Left ventricle myocardium superior (tissue), 1 donor: ENCODE measurements around the gene KCNIP1. TPM values are rescaled to one million over a fixed set of nuclear protein-coding genes. Genes with fewer than 3 reads are reported as not detected.

Experiments
- ATAC-seq: fragments of 200-7000 bp; cut with Tn5 transposase; one replicate; pipeline ENCODE4 v1.9.1; 2020; ENCODE audit warnings: mild to moderate bottlenecking, moderate library complexity
- DNase-seq: peaks from one replicate; pipeline ENCODE4 v3.0.0-alpha.2; 2020
- intact Hi-C: fragments of 100-400 bp; cut with micrococcal nuclease; formaldehyde crosslinking; loops from one replicate; pipeline ENCODE4 v1.11.0; 2022
- total RNA-seq: library from RNA; stranded (reverse); fragmentation: NEBNext Ultra II Directional; extraction: Animal tissue kit (Norgen Biotek cat#: 25700); gene quantifications from one replicate; pipeline ENCODE4 v1.2.1, GENCODE V29; 2021
- donor health status: DM: no; HTN: yes; CAD: no; lungs with severe emphysema.

Gene KCNIP1
- total RNA-seq, 1 donor from 2014 or later: 0.20 TPM

DNA sequence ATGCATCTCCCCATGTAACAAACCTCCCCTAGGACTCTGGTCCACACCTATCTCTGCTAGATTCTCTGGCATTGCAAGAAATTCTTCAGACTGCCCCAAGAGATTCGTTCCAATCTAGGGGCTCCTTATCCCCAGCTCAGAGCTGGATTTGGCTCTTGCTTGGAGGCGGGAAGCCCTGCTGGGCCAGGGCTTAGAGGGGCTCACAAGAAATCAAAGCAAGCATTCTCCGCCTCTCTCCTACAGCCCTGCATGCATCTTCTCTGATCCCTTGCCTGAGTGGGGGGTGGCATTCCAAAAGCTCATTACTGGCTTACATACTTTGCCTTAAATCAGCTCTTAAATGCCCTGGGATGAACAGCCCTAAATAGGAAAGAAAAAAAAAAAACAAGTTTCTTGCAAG is 75.8 kb downstream of the KCNIP1 start:
- intact Hi-C loops: no loop called here
- no peak for DNase-seq
- no peak for ATAC-seq

DNA sequence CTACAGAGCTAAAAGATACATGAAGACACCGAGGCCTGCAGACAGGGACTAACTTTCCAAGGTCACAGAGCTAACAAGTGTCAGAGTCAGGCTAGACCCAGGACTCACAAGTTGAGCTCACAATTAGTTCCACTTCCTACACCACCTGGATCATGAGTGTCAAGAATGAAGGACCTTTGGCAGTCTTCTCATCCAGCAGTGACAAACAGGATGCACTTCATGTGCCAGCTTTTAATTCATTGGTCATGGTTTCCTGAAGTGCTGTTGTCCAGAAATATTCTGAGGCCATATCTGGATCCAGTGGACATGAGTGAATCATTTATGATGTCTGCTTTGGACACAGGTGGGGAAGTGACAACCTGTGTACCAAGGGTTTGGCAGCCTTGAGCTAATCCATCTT is 77.4 kb downstream of the KCNIP1 start:
- DNase-seq: no peak
- intact Hi-C loops: no loop called here
- no peak for ATAC-seq

DNA sequence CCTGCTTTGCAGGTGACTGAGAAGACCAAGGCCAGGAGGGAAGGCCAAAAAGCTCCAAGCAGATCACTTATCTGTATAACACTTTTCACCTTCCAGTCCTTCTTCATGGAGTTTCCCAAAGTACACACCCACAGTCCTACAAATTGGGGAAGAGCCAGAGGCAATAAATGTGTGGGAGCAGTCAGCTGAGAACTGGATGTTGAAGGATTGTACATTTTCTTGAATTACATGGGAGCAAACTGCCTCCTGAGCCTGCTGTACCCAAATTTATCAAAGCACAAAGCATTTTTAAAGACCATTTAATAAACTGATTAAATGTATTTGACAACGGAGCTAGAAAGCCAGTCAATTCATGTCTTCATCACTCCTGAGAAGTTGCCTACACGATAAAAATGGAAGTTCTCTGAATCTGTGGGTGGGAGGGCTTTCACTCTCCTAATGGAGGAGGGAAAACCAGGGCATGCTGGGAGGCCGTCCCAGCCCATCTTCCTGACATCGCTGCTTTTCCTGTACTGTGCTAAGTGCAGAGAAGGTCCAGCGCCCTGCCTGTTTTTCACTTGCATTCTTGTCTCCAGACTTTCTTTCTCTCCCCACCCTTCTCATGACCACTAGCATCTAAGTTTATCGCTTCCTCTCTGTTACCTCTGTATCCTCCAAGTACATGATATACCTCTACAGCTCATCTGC is 79.0 kb downstream of the KCNIP1 start:
- DNase-seq (no peak), ATAC-seq (no peak)
- intact Hi-C loops: no loop called here

DNA sequence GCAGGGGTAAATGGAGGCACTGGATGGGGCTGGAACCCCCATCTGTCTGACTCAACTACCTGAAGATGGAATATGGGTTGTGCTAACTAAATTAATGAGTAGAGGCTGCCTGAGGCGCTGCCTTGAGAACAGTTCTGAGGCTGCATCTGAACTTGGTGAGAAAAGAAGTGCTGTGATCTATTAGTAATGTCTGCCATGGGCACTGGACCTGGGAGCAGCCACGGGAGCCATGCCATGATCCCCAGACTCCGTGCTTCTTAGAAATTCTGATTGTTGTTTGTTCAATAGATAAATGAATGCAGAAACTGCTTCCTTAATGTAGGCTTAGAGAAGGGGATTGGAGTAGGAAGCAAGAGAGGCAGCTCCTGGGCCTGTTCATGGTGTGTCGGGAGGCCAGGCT is 80.2 kb downstream of the KCNIP1 start:
- ATAC-seq (no peak), DNase-seq (no peak)
- intact Hi-C loops: no loop called here

DNA sequence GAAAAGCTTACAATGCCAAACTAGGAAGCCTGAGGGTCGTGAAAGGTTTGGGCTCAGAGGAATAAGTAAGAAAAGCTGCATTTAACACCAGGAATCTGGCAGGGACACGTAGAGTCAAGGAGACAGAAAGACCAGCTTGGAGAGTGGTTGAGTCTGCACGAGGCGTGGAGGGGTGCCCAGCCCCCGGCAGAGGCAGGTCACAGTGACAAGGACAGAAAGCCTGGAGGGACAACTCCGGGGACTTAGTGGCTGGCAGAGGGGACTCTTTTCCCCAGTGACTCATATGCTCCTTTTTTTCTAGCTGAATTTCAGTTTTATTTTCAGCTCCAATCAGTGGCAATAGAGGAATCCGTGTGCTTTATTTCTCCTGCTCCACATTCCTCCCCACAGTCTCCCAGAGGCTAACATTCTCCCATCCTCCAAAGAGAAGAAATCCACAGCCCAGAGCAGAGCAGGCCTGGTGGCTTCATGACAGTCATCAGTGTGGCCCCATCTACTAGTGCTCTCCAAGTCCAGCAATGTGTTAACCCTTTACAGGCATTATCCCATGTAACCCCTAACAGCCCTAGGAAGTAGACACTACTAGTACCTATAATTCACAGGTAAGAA is 80.7 kb downstream of the KCNIP1 start:
- intact Hi-C loops: no loop called here
- ATAC-seq (peak; percentile 77), DNase-seq (no peak)

DNA sequence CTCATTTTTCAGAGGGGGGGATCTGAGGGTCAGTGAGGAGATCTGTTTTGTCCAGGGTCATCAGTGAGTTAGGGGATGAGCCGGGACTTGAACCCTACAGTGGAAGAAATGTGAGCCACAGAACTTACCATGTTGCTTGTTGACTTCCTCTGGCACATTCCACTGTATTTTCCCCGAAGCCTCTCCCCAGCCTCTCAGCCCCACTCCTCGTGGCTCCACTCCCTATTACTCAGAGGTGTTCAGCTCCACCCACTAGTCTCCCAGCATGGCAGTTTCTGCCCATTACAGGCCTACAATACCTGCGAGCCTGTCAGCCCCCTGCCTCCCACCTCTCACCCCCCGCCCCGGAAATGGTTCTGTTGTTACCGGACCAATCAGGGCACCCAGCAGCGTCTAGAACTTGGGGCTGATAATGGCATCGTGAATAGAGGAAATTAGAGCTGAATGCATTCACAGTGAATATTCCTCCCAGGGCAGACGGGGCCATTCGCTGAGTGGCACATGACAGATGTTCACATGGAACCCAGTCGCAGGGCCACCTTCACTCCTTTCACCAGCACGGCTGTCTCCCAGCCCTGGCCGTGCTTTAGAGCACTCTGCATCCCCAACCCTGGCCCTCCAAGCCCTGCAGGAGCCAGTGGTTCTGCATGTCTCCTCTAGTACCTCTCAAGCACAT is 81.6 kb downstream of the KCNIP1 start:
- intact Hi-C loops: no loop called here
- DNase-seq (no peak), ATAC-seq (no peak)

DNA sequence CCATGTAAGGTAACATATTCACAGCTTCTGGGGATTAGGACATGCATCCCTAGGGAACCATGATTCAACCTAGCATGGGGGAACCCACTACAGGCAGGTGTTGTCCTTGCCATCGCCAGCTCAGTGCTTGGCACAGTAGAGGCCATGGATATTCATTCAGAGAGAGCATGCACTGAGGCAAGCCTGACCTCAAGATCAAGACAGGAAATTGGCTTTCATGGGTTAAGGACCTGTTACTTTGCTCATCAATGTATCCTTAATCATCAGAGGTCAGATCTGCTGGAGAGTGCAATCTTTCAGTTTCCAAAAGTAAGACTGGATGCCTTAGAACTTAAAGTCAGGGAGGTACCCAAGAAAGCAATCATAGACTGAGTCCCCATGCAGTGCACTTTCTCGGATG is 84.0 kb downstream of the KCNIP1 start:
- no peak for DNase-seq
- intact Hi-C loops: no loop called here
- ATAC-seq: no peak

DNA sequence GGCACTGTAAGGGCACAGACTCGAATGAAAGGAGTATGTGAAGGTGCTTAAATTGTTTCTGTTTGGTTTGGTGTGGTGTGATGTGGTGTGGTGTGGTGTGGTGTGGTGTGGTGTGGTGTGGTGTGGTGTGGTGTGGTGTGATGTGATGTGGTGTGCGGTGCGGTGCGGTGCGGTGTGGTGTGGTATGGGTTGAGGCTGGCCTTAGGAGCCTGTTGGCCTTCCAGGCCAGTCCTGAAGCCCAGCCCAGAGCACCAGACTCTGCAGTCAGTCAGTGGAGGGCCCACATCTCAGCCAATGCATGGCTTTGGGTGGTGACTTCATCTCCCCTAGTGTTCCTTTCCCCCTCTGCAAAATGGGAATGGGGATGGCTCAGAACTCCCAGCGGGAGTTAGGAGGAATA is 85.8 kb downstream of the KCNIP1 start:
- no peak for DNase-seq
- ATAC-seq: no peak
- intact Hi-C loops: no loop called here

DNA sequence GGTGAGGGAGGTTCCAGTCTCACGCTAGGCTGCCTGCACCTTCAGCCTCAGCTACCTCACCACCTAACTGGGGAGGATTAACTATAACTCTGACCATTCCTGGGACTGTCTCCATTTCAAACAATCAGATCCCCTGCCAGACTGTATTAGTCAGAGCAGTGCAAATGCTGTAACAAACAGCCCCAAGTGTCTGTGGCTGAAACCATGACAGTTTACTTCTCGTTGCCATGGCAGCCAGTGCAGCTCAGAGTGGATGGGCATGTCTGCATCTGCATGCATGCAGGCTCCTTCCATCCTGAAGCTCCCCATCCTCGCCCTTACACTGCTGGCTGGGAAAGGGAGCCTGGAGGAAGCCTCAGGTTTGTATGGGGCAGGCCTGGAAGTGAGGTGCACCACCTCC is 86.7 kb downstream of the KCNIP1 start:
- ATAC-seq (no peak), DNase-seq (no peak)
- intact Hi-C loops: no loop called here

DNA sequence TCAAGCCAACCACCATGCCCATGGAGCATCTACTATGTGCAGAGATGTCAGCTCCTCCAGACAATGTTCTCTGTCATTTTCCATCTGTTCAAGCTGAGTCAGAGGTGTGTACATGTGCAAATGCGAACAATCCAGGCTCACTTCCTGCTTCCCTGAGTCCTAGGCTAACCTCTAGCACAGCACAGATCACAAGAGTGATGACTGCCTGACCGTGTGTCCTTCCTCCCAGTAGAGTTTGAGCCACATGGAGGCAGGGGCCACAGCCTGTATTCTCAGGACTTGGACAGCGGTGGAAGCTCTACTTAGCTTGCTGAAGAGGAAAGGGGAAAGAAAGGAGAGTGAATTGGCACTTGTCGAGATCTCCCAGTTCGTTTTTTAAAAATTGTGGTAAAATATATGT is 87.2 kb downstream of the KCNIP1 start:
- intact Hi-C loops: no loop called here
- ATAC-seq (no peak), DNase-seq (no peak)

DNA sequence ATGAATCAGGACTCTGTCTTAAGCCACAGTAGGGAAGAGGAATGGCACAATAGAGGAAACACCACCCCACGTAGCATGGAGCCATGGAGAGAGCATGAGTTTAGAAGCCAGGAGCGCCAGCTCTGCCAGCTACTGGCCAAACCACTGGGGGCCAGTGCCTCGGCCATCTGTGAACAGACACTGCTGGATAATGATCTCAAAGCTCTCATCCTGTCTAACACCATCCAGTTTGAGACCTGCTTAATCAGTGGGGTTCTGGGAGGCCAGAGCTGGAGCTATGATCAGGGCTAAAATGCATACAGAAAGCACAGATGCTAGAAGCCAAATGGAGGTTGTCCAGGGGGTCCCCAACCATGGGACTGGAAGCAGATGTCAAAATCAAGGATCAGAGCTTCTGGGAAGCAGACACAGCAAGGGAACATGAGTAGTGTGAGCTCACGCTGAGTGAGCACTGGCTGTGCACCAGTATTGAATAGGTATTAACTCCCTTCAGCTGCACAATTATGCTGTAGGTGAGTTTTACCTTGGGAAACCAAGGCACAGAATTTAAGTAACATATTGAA is 92.7 kb downstream of the KCNIP1 start:
- no peak for DNase-seq
- no peak for ATAC-seq
- intact Hi-C loops: no loop called here

DNA sequence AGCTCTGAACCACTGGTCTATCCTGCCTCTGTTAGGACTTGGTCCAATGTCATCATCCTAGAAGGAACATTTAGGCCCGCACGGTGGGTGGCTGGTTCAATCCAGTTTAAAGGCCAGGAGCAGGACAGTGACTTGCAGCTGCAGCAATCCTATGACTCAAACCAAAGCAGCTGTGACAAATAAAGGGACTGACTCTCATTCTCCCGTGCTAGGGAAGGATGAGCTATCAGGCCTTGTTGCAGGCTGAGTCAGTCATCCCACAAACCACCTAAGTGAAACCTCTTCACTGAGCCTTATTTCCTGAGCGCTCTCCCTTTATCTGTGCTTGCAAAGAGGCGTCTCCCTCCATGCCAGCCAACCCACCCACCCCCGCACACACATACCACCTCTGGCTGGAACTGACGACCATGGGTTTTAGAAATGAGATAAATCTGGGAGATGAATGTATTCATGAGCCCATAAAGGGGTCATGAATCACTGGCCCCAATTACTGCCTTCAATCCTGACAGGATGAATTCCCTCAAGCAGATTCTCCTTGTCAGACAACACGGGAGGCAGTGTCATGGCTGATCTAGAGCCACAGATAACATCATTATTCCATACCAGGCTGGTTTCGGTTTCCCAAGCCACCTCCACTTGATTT is 93.4 kb downstream of the KCNIP1 start:
- ATAC-seq (no peak), DNase-seq (no peak)
- intact Hi-C loops: no loop called here

DNA sequence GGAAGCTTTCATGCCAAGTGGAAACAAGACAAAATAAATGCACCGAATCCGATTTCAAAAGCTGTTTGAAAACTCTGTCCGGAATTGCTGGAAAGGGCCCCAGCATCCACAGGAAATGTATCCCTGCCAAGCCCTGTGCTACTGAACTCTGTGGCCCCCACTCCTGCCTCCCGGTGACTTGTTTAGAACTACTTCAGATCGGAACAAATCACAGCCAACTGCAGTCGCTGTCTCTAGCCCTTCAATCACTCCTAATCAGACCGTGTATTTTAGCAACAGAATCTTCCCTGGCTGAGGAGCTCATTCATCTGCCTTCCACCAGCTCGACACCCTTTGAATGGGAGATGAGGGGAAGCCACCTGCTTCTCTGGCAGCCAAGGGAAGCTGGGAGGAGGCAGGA is 94.1 kb downstream of the KCNIP1 start:
- intact Hi-C loops: no loop called here
- ATAC-seq: peak; percentile 57
- DNase-seq: no peak

DNA sequence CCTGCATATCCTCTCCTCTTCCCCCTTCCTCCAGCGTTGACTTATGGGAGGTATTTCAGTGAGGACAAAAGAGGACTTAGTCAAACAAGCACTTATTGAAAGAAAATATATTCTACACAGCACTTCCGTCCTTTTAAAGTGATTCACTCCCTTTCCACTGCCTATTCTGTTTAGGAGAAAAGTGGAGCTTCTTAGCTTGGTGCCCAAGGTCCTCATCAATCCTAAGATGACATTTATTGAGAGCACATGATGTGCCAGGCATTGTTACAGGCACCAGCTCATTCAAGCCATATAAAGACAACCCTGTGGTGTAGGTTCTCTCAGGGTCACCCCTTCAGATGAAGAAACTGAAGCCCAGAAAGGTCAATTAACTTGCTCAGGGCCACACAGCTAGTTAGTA is 95.9 kb downstream of the KCNIP1 start:
- ATAC-seq (no peak), DNase-seq (no peak)
- intact Hi-C loops: no loop called here

DNA sequence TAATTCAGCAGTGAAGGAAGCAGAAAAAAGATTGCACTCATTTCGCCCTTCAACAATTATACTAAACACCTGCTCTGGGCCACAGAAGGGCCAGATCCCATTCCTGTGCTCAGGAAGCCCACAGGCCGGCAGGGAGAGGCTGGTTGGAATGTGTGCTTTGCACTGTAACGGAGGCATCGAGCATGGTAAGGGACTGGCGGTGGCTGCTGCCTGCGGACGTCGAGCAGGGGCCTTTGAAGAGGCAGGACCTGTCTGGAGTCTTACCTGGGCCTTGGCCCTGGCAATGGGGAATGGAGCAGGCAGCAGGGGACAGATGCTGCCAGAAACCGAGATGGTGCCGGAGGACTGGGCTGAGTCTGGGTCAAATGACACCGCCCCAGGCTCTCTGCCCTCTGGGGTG is 97.8 kb downstream of the KCNIP1 start:
- no peak for DNase-seq
- intact Hi-C loops: no loop called here
- ATAC-seq: no peak

DNA sequence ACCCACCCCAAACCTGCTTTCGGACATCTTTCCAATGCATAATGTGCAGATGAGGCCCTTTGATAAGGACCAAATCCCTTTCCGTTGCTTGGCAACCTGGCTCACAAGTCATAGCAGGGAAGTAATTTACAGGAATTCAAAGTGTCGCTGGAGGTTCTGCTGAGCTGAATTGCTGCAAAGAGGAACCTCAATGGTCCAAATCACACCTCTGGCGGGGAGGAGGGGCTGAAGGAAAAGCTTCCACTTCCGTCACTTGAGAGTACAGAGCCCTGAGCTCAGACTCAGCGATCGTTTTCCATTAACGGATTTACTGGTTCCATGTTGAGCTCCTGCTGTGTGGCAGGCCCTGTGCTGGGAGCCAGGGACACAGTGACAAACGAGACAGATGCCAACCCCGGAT is 99.3 kb downstream of the KCNIP1 start:
- intact Hi-C loops: no loop called here
- no peak for ATAC-seq

DNA sequence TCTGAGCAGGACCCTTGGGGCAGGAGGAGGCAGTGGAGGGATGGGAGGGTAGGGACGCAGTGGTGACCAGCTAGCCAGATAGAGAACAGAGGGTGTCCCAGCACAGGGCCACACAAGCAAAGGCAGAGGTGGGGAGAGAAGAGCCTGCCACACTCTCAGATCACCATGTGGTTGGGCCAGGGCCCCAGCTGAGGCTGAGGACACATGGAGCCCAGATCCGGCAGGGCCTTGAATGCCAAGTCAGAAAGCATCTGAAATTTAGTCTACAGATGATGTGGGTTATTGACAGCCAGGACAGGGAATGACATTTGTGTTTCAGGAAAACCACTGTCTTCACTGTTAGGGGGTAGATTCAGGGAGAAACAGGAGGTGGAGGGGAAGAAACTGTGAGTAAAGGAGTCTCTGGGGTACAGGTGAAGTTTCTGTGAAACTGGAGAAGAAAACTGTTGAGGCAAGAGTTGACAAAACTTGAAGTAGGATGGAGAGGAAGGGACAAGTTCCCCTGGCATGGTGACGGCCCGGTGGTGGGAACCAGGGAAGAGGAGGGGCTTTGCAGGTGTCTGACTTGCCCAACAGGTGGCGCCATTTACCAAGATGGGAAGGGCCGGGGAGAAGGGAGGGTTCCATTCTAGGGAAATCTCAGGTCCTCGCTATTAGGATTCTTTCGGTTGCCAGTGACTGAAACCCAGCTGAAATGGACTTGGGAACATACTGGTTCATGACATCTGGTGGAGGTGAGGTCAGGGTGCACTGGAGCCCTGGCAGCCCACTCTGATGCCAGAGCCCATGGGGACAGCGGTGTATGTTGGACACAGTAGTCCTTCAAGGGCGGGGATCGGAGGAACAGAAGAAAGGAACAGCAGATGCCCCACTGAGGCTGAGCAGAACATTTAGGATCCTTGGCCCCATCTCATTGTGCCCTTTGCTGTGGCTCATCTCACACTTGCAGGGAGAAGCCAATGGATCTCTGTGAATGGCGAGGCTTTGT is 100.1 kb downstream of the KCNIP1 start:
- intact Hi-C loops: no loop called here
- ATAC-seq (peak; percentile 64), DNase-seq (no peak)

More for the DNA sequence above, 99.3 kb downstream of the KCNIP1 start:
- no peak for DNase-seq

DNA sequence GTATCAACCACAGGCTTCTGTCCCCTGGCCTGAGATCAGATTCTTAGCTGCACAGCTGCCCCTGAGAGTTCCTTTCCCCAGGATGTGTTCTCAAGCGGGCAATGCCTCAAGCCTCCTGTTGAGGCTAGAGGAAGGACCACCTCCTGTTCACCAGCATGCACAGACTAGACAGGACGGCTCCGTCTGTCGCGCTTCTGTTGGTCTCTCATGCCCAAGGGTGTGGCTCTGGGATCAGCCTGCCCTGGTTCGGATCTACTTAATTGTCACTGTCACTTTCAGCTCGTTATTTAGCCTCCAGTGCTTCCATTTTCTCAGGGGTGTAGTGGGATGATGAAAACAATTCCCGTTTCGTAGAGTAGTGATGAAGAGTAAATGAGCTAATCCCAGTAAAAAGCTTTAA is 103.1 kb downstream of the KCNIP1 start:
- DNase-seq: no peak
- ATAC-seq: no peak
- intact Hi-C loops: no loop called here
